Germinal center (tissue), 1 donor: Measurements from ENCODE around the gene PPIE.

ENCODE experiments used
- DNase-seq: peaks from one replicate; pipeline ENCODE4 v3.0.0; 2012; ENCODE audit warnings: mixed read lengths, low spot score

PPIE gene

GRCh38 chr1:39805385-39805784 is 66.7 kb downstream of the PPIE start:
- no peak for DNase-seq

- DNase-seq, result no peak
Measured at GRCh38 chr1:39808784-39809517, 70.3 kb downstream of the PPIE start.

GRCh38 chr1:39812913-39813312 is 74.2 kb downstream of the PPIE start:
- no peak for DNase-seq
